ENCODE measurements around the gene LILRB4.
"Not testable (repeated sequence)": the region's sequence is repeated elsewhere in the genome, so short reads cannot be mapped to it uniquely, and the experiment has no call there.

LILRB4 gene

GRCh38 chr19:54650108-54650655 is 12.6 kb upstream of the LILRB4 start:
- DNase-seq (ENCODE audit: low read depth in 2 of 2), result no peak

- no peak for DNase-seq (ENCODE audit: low read depth in 2 of 2)
Observed at GRCh38 chr19:54653181-54653809, 9.5 kb upstream of the LILRB4 start.

- no peak for DNase-seq (ENCODE audit: low read depth in 2 of 2)
Observed at GRCh38 chr19:54654447-54655321, 8.1 kb upstream of the LILRB4 start.

GRCh38 chr19:54659300-54659699 is 3.5 kb upstream of the LILRB4 start:
- DNase-seq (ENCODE audit: low read depth in 2 of 2), result no peak

GRCh38 chr19:54660306-54660705 is 2.5 kb upstream of the LILRB4 start:
- no peak for DNase-seq (ENCODE audit: low read depth in 2 of 2)

- DNase-seq (ENCODE audit: low read depth in 2 of 2), result no peak
Observed at GRCh38 chr19:54660964-54661363, 1.8 kb upstream of the LILRB4 start.

- no peak for DNase-seq (ENCODE audit: low read depth in 2 of 2)
Observed at GRCh38 chr19:54661846-54662481, 821 bp upstream of the LILRB4 start.

- no peak for DNase-seq (ENCODE audit: low read depth in 2 of 2)
Observed at GRCh38 chr19:54665530-54665929, 2.7 kb downstream of the LILRB4 start.

GRCh38 chr19:54667217-54667616 is 4.4 kb downstream of the LILRB4 start:
- DNase-seq (ENCODE audit: low read depth in 2 of 2), result no peak

- no peak for DNase-seq (ENCODE audit: low read depth in 2 of 2)
Observed at GRCh38 chr19:54668353-54668752, 5.6 kb downstream of the LILRB4 start.

GRCh38 chr19:54670576-54671357 is 8.0 kb downstream of the LILRB4 start:
- DNase-seq (ENCODE audit: low read depth in 2 of 2), result no peak

- no peak for DNase-seq (ENCODE audit: low read depth in 2 of 2)
Observed at GRCh38 chr19:54673222-54673621, 10.4 kb downstream of the LILRB4 start.

GRCh38 chr19:54674021-54674617 is 11.3 kb downstream of the LILRB4 start:
- DNase-seq (ENCODE audit: low read depth in 2 of 2), result no peak

- not testable (repeated sequence) for DNase-seq (ENCODE audit: low read depth in 2 of 2)
Observed at GRCh38 chr19:54676210-54676834, 13.5 kb downstream of the LILRB4 start.

GRCh38 chr19:54677217-54677616 is 14.4 kb downstream of the LILRB4 start:
- DNase-seq (ENCODE audit: low read depth in 2 of 2), result no peak

GRCh38 chr19:54681596-54681995 is 18.8 kb downstream of the LILRB4 start:
- not testable (repeated sequence) for DNase-seq (ENCODE audit: low read depth in 2 of 2)

GRCh38 chr19:54682306-54682856 is 19.6 kb downstream of the LILRB4 start:
- DNase-seq (ENCODE audit: low read depth in 2 of 2), result no peak

- no peak for DNase-seq (ENCODE audit: low read depth in 2 of 2)
Observed at GRCh38 chr19:54684527-54684926, 21.7 kb downstream of the LILRB4 start.

- no peak for DNase-seq (ENCODE audit: low read depth in 2 of 2)
Observed at GRCh38 chr19:54691582-54692297, 29.0 kb downstream of the LILRB4 start.

- DNase-seq (ENCODE audit: low read depth in 2 of 2), result no peak
Observed at GRCh38 chr19:54692298-54692615, 29.5 kb downstream of the LILRB4 start.

Data from stimulated activated CD8-positive, alpha-beta memory T cell treated with anti-CD3 and anti-CD28 coated beads, Interleukin-15, amount 100 ng/mL, for 4 hours (primary cell).